Panc1 (cell line): ENCODE measurements around the gene CWC22. TPM values are rescaled to one million over a fixed set of nuclear protein-coding genes. Genes with fewer than 3 reads are reported as not detected.
"Not testable (repeated sequence)": the region's sequence is repeated elsewhere in the genome, so short reads cannot be mapped to it uniquely, and the experiment has no call there.

ENCODE experiments used
- ATAC-seq: fragments of 200-7000 bp; cut with Tn5 transposase; 2 replicates; pipeline ENCODE4 v1.9.1; 2020; ENCODE audit warnings: mild to moderate bottlenecking, moderate library complexity
- BruUV-seq: library from RNA; stranded (reverse); fragments of 400-500 nt; replicated peaks from 2 replicates; lab custom pipeline; 2021; lab: Mats Ljungman, UMichigan
- CTCF ChIA-PET: fragments of 300-600 bp; sonication (Branson Sonifier 250); formaldehyde crosslinking; loops from one replicate; lab custom pipeline; 2022; ENCODE audit warnings: antibody characterized with exemption; lab: Charles Lee
- POLR2A ChIA-PET: fragments of 300-600 bp; sonication (Branson Sonifier 250); formaldehyde crosslinking; loops from one replicate; lab custom pipeline; 2022; ENCODE audit warnings: antibody characterized with exemption; lab: Charles Lee
- DNase-seq: peaks from one replicate; pipeline ENCODE4 v3.0.0-alpha.2; 2010; ENCODE audit warnings: low read depth, low spot score
- H3K27ac ChIP-seq: 2 replicates; pipeline ENCODE4 v1.5.1; 2011; ENCODE audit warnings: mild to moderate bottlenecking, low read length, inconsistent platforms
- H3K27me3 ChIP-seq: fragments of 200-500 bp; sonication (Bioruptor generic); 2 replicates; pipeline ENCODE4 v1.6.0; 2014; ENCODE audit warnings: low read length, inconsistent platforms; ENCODE audit not compliant: control insufficient read depth, insufficient read depth
- H3K36me3 ChIP-seq: fragments of 200-500 bp; sonication (Bioruptor generic); 2 replicates; pipeline ENCODE4 v1.5.1; 2014; ENCODE audit warnings: inconsistent platforms, mild to moderate bottlenecking, low read length, moderate library complexity; ENCODE audit not compliant: control insufficient read depth, insufficient read depth
- H3K4me1 ChIP-seq: 2 replicates; pipeline ENCODE4 v1.5.1; 2011; ENCODE audit warnings: inconsistent platforms, mild to moderate bottlenecking, low read length, moderate library complexity; ENCODE audit not compliant: control insufficient read depth, insufficient read depth
- H3K4me3 ChIP-seq, 2 experiments: 2 replicates each; pipeline ENCODE4 v1.5.1; 2011 to 2012; ENCODE audit warnings: low read depth in 2 of 2, low read length in 2 of 2, mild to moderate bottlenecking in 2 of 2, inconsistent platforms in 1 of 2, moderate library complexity in 1 of 2
- H3K9me3 ChIP-seq: fragments of 200-500 bp; sonication (Bioruptor generic); 2 replicates; pipeline ENCODE4 v1.5.1; 2014; ENCODE audit warnings: low read depth, mild to moderate bottlenecking, inconsistent platforms, low read length, moderate library complexity; ENCODE audit not compliant: control insufficient read depth, insufficient read depth
- POLR2AphosphoS5 ChIP-seq: IDR thresholded peaks from 2 replicates; pipeline ENCODE4 v1.6.1; 2012; ENCODE audit warnings: mild to moderate bottlenecking, low read depth, low read length, moderate library complexity
- SIN3A ChIP-seq: IDR thresholded peaks from 2 replicates; pipeline ENCODE4 v1.6.1; 2012; ENCODE audit warnings: low read depth, mild to moderate bottlenecking, low read length, moderate library complexity, borderline replicate concordance; ENCODE audit not compliant: insufficient read depth
- TCF7L2 ChIP-seq: IDR thresholded peaks from 2 replicates; pipeline ENCODE4 v1.6.1; 2011; ENCODE audit warnings: mild to moderate bottlenecking, low read depth, low read length, inconsistent platforms
- in situ Hi-C: cut with HindIII; loops from 2 replicates; pipeline ENCODE4 v1.10.0; 2016; ENCODE audit warnings: low sequenced_read_pairs, low pct_unique_long_range_greater_than_20kb
- intact Hi-C: fragments of 100-400 bp; cut with micrococcal nuclease; formaldehyde crosslinking; loops from one replicate; pipeline ENCODE4 v1.10.0; 2022; ENCODE audit not compliant: unreplicated experiment
- total RNA-seq: library from RNA; stranded (reverse); gene quantifications from one replicate; pipeline ENCODE4 v1.2.1, GENCODE V29; 2021; ENCODE audit not compliant: unreplicated experiment
- TF ChIP-seq, protein P1 (sequence below): fragments of 450-650 bp; IDR thresholded peaks from 2 replicates; pipeline ENCODE4 v1.5.1; 2017; ENCODE audit warnings: mild to moderate bottlenecking
- TF ChIP-seq, protein P2 (sequence below), 2 experiments: IDR thresholded peaks; 2 replicates each; pipeline ENCODE4 v1.6.1; 2011 to 2012; ENCODE audit warnings: low read depth in 2 of 2, control low read depth in 1 of 2, low read length in 1 of 2, mild to moderate bottlenecking in 1 of 2, moderate library complexity in 1 of 2; ENCODE audit not compliant: insufficient read depth in 1 of 2

Gene CWC22
- total RNA-seq, 1 experiment from 2014 or later, result 17.2 TPM

DNA sequence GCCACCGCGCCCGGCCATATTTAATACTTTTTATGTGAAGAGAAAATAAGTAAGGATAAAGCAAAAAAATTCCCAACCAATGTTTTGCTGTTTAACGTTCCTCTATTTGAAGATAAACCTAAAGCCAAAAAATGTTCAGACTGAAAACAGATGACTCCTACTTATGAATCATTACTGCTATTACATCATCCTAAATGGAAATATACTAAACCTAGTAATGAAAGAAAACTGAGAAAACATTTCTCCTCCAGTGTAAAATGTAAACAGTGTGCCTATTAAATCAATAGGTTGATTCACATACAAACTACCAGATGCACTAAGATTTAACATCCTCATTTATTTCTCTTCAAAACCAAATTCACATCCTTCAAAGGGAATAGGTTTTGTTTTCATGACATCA, 43.5 kb downstream of the CWC22 start:
- intact Hi-C loops (no loop called here), in situ Hi-C loops (no loop called here)
- DNase-seq (no peak), ATAC-seq (no peak)
- Histone ChIP-seq H3K4me1 (no peaks in the 10 kb centered on the region), H3K4me3 (no peak overlapping the region), H3K27ac (no peak overlapping the region), H3K9me3 (no peaks in the 10 kb centered on the region), H3K36me3 (peaks cover 27% of the 10 kb centered on the region), H3K27me3 (no peaks in the 10 kb centered on the region)
- TF ChIP-seq POLR2AphosphoS5 (no peak), SIN3A (no peak), TCF7L2 (no peak)
- TF ChIP-seq, protein P1, sequence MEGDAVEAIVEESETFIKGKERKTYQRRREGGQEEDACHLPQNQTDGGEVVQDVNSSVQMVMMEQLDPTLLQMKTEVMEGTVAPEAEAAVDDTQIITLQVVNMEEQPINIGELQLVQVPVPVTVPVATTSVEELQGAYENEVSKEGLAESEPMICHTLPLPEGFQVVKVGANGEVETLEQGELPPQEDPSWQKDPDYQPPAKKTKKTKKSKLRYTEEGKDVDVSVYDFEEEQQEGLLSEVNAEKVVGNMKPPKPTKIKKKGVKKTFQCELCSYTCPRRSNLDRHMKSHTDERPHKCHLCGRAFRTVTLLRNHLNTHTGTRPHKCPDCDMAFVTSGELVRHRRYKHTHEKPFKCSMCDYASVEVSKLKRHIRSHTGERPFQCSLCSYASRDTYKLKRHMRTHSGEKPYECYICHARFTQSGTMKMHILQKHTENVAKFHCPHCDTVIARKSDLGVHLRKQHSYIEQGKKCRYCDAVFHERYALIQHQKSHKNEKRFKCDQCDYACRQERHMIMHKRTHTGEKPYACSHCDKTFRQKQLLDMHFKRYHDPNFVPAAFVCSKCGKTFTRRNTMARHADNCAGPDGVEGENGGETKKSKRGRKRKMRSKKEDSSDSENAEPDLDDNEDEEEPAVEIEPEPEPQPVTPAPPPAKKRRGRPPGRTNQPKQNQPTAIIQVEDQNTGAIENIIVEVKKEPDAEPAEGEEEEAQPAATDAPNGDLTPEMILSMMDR, result no peak
- TF ChIP-seq, protein P2, sequence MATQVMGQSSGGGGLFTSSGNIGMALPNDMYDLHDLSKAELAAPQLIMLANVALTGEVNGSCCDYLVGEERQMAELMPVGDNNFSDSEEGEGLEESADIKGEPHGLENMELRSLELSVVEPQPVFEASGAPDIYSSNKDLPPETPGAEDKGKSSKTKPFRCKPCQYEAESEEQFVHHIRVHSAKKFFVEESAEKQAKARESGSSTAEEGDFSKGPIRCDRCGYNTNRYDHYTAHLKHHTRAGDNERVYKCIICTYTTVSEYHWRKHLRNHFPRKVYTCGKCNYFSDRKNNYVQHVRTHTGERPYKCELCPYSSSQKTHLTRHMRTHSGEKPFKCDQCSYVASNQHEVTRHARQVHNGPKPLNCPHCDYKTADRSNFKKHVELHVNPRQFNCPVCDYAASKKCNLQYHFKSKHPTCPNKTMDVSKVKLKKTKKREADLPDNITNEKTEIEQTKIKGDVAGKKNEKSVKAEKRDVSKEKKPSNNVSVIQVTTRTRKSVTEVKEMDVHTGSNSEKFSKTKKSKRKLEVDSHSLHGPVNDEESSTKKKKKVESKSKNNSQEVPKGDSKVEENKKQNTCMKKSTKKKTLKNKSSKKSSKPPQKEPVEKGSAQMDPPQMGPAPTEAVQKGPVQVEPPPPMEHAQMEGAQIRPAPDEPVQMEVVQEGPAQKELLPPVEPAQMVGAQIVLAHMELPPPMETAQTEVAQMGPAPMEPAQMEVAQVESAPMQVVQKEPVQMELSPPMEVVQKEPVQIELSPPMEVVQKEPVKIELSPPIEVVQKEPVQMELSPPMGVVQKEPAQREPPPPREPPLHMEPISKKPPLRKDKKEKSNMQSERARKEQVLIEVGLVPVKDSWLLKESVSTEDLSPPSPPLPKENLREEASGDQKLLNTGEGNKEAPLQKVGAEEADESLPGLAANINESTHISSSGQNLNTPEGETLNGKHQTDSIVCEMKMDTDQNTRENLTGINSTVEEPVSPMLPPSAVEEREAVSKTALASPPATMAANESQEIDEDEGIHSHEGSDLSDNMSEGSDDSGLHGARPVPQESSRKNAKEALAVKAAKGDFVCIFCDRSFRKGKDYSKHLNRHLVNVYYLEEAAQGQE (IDR thresholded peaks at IDR 0.05; ENCODE audit: insufficient read depth in 1 of 2, low read depth in 2 of 2, low read length in 1 of 2), result no peak
- POLR2A ChIA-PET, result no interaction called here
- CTCF ChIA-PET, result no interaction called here
- no TSS peak for BruUV-seq

DNA sequence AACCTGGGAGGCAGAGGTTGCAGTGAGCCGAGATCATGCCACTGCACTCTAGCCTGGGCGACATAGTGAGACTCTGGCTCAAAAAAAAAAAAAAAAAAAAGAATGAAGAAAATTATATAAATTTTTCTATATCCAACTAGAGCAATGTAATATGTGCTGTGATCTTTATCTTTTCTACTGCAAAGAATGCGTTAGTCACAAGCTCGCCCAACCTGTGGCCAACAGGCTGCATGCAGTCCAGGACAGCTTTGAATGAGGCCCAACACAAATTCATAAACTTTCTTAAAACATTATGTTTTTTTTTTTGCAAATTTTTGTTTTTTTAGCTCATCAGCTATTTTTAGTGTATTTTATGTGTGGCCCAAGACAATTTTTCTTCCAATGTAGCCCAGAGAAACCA, 48.8 kb downstream of the CWC22 start:
- POLR2A ChIA-PET, CTCF ChIA-PET, DNase-seq, intact Hi-C loops, H3K27me3 ChIP-seq, in situ Hi-C loops, BruUV-seq, ATAC-seq, H3K4me1 ChIP-seq, H3K4me3 ChIP-seq, H3K27ac ChIP-seq, H3K9me3 ChIP-seq: not testable (repeated sequence)
- peaks cover 11% of the 10 kb centered on the region for H3K36me3 ChIP-seq

DNA sequence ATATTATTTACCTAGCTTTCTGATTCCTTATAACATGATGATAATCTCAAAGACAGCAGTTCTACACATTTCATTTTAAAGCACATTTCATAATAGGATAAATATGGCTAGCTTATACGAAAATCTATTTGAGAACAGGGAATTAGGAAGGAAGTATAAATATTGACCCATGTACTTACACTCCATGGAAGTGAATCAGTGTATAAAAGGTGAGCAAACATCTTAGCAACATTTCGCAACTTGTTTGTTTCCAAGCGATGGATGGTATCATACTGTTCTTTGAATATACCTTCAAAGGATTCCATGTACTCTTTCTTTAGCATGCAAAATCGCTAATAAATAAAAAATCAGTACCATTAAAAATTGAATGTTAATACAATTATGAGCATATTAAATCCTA, 53.1 kb downstream of the CWC22 start:
- Histone ChIP-seq H3K4me3 (no peak overlapping the region), H3K9me3 (no peaks in the 10 kb centered on the region), H3K27ac (no peak overlapping the region), H3K36me3 (peaks cover 37% of the 10 kb centered on the region), H3K27me3 (no peaks in the 10 kb centered on the region), H3K4me1 (no peaks in the 10 kb centered on the region)
- ChIA-PET POLR2A (no interaction called here), CTCF (no interaction called here)
- DNase-seq (no peak), ATAC-seq (no peak)
- intact Hi-C loops, result no loop called here
- no TSS peak for BruUV-seq
- in situ Hi-C loops, result no loop called here
- TF ChIP-seq, protein P1, result no peak
- no peak for TF ChIP-seq TCF7L2
- no peak for TF ChIP-seq POLR2AphosphoS5
- TF ChIP-seq SIN3A, result no peak
- TF ChIP-seq, protein P2 (IDR thresholded peaks at IDR 0.05; ENCODE audit: insufficient read depth in 1 of 2, low read depth in 2 of 2, low read length in 1 of 2), result no peak
